ENCODE measurements around the gene SIGLEC14.
"Not testable (repeated sequence)": the region's sequence is repeated elsewhere in the genome, so short reads cannot be mapped to it uniquely, and the experiment has no call there.

SIGLEC14 gene, protein sequence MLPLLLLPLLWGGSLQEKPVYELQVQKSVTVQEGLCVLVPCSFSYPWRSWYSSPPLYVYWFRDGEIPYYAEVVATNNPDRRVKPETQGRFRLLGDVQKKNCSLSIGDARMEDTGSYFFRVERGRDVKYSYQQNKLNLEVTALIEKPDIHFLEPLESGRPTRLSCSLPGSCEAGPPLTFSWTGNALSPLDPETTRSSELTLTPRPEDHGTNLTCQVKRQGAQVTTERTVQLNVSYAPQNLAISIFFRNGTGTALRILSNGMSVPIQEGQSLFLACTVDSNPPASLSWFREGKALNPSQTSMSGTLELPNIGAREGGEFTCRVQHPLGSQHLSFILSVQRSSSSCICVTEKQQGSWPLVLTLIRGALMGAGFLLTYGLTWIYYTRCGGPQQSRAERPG

DNA sequence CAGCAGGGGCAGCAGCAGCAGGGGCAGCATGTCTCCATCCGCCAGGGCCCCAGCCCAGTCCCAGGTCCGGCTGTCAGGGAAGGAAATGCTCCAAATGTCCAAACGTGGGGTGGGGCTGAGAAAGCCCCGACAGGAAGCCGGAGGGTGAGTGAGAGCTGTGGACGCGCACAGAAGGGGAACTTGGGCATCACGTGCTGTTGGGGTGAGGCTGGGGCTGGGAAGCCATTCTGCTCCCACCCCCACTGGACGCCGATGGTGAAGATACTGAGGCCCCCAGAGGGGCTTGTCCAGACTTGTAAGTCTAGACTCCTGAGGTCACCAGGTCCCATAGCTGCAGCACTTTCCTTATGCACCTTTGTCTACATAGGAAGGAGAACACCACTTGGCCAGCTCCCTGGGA, at the start of gene SIGLEC14:
SIGLEC14 (minus strand) TSS at position 96 of the 400 bp plus-strand sequence; CDS start at position 30, 66 bp downstream.
- H3K4me3 ChIP-seq (ENCODE audit: low read depth, low read length) = not testable (repeated sequence)
- peak; percentile 49 for DNase-seq (ENCODE audit: low read depth)

GRCh38 chr19:51695702-51696315, 49.2 kb upstream of the SIGLEC14 start:
- no peak overlapping the region for H3K4me3 ChIP-seq (ENCODE audit: low read depth, low read length)
- no peak for TF ChIP-seq MYC (IDR thresholded peaks at IDR 0.05; ENCODE audit: low read depth, low read length)
- no peak for TF ChIP-seq MAX (IDR thresholded peaks at IDR 0.05; ENCODE audit: low read depth, low read length)
- TF ChIP-seq POLR2A (IDR thresholded peaks at IDR 0.05; ENCODE audit: extremely low read depth, insufficient read length) = no peak
- TF ChIP-seq, protein P1, sequence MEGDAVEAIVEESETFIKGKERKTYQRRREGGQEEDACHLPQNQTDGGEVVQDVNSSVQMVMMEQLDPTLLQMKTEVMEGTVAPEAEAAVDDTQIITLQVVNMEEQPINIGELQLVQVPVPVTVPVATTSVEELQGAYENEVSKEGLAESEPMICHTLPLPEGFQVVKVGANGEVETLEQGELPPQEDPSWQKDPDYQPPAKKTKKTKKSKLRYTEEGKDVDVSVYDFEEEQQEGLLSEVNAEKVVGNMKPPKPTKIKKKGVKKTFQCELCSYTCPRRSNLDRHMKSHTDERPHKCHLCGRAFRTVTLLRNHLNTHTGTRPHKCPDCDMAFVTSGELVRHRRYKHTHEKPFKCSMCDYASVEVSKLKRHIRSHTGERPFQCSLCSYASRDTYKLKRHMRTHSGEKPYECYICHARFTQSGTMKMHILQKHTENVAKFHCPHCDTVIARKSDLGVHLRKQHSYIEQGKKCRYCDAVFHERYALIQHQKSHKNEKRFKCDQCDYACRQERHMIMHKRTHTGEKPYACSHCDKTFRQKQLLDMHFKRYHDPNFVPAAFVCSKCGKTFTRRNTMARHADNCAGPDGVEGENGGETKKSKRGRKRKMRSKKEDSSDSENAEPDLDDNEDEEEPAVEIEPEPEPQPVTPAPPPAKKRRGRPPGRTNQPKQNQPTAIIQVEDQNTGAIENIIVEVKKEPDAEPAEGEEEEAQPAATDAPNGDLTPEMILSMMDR (IDR thresholded peaks at IDR 0.05; ENCODE audit: low read depth, low read length) = no peak
- DNase-seq (ENCODE audit: low read depth) = no peak

DNA sequence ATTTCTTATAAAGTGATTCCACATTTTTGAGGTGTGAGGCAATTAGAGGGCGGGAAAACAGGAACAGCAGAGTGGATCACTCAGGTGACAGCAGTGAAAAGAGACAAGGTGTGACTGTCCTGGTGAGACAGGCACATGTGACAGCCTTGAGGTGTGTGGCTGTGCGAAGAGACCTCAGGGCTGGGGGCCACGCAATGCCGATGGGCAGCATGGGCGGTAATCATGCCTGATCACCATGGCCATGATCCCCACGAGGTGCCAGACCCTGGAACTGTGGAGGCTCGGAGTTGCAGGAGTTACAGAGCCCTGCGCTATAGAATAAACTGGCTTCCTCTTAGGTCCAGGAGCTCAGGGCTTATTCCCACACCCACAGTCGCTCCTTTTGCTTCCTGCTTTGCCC, 48.5 kb upstream of the SIGLEC14 start:
- TF ChIP-seq, protein P1 (IDR thresholded peaks at IDR 0.05; ENCODE audit: low read depth, low read length) = no peak
- no peak for TF ChIP-seq MYC (IDR thresholded peaks at IDR 0.05; ENCODE audit: low read depth, low read length)
- no peak for TF ChIP-seq POLR2A (IDR thresholded peaks at IDR 0.05; ENCODE audit: extremely low read depth, insufficient read length)
- no peak for TF ChIP-seq MAX (IDR thresholded peaks at IDR 0.05; ENCODE audit: low read depth, low read length)
- no peak for DNase-seq (ENCODE audit: low read depth)
- no peak overlapping the region for H3K4me3 ChIP-seq (ENCODE audit: low read depth, low read length)

DNA sequence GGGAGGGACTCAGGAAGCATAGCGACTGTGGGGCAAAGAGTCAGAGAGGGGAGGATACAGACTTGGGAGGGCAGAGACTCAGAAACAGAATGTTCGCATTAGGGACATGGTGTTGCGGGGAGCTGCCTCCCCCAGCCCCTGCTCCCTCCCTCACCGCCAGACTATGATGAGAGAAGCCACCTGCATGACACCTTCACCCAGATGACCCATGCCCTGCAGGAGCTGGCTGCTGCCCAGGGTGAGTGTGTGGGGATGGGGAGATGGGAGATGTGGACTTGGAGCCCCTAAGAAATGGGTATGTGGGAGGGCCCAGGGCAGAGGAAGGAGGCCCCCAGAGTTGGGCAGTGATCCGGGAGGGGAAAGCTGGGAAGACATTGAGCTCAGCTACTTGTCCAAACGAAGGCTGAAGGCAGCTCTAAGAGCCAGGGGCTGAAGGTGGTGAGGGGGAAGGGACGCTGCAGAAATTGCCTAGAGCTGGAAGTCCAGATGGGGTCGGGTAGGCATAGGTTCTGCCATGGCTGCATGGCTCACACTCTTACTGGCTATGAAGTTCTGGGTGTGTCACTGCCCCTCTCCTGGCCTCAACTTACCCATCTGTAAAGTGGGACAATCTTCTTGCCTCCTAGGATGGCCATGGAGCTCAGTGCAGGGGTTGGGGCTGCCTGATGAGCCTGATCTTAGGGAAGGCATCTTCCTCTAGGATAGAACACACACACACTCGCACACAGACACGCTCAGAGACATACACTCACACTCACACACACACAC, 47.9 kb upstream of the SIGLEC14 start:
- no peak overlapping the region for H3K4me3 ChIP-seq (ENCODE audit: low read depth, low read length)
- no peak for DNase-seq (ENCODE audit: low read depth)
- TF ChIP-seq MAX (IDR thresholded peaks at IDR 0.05; ENCODE audit: low read depth, low read length) (no peak), POLR2A (IDR thresholded peaks at IDR 0.05; ENCODE audit: extremely low read depth, insufficient read length) (no peak), MYC (IDR thresholded peaks at IDR 0.05; ENCODE audit: low read depth, low read length) (no peak)
- TF ChIP-seq, protein P1 (IDR thresholded peaks at IDR 0.05; ENCODE audit: low read depth, low read length) = no peak

- H3K4me3 ChIP-seq (ENCODE audit: low read depth, low read length) = no peak overlapping the region
- TF ChIP-seq MYC (IDR thresholded peaks at IDR 0.05; ENCODE audit: low read depth, low read length) = no peak
- no peak for TF ChIP-seq MAX (IDR thresholded peaks at IDR 0.05; ENCODE audit: low read depth, low read length)
- DNase-seq (ENCODE audit: low read depth) = no peak
These were observed 47.2 kb upstream of the SIGLEC14 start for GRCh38 chr19:51693819-51694218.

DNA sequence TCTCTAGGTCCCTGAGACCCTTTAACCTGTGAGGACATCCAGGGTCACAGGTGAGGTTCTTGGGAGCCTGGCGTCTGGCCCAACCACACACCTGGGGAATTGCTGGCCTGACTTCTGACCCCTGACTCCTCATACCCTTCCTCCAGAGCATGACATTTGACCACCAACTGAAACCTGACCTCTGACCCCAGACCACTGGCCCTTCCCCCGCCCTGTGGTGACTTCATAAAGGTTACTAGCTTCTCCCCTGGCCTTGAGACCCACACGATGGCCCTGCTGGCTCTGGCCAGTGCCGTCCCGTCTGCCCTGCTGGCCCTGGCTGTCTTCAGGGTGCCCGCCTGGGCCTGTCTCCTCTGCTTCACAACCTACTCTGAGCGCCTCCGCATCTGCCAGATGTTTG, 46.6 kb upstream of the SIGLEC14 start, which contains the start of gene SPACA6:
SPACA6 (plus strand) TSS at position 71 of the 400 bp plus-strand sequence; CDS start at position 268, 197 bp downstream.
- DNase-seq (ENCODE audit: low read depth) = no peak
- no peak within 1 kb of the TSS for H3K4me3 ChIP-seq (ENCODE audit: low read depth, low read length)
- no peak for TF ChIP-seq MYC (IDR thresholded peaks at IDR 0.05; ENCODE audit: low read depth, low read length)
- no peak for TF ChIP-seq MAX (IDR thresholded peaks at IDR 0.05; ENCODE audit: low read depth, low read length)
- no peak for TF ChIP-seq POLR2A (IDR thresholded peaks at IDR 0.05; ENCODE audit: extremely low read depth, insufficient read length)
- TF ChIP-seq, protein P1 (IDR thresholded peaks at IDR 0.05; ENCODE audit: low read depth, low read length) = no peak
